ENCODE measurements around the gene MUTYH.
"Not testable (repeated sequence)": the region's sequence is repeated elsewhere in the genome, so short reads cannot be mapped to it uniquely, and the experiment has no call there.

MUTYH gene

DNA sequence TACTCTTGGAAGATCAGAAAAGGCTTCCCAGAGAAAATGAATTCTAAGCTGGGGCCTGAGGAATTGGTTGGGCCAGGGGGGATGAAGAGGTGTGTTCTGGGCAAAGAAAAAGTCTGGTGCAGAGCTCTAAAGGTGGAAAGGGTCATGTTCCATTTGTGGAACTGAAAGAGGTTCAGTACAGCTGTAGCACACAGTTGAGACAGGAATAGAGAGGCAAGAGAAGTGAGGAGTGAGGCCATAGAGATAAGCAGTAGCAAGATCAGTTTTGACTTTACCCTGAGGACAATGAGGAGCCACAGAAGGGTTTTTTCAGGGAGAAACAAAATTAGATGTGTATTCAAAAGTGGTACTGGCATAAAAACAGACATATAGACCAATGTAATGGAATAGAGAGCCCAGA is 30.3 kb upstream of the MUTYH start:
- H3K4me3 ChIP-seq (ENCODE audit: low read depth, low read length): no peak overlapping the region
- ChIA-PET CTCF (interaction anchor here (1.7 to 2.5 kb wide), 2 partner anchors 10 to 123 kb away, joined by 5 to 9 read pairs; no protein-coding TSS in a partner anchor), POLR2A (no interaction called here)
- no peak for DNase-seq (ENCODE audit: low read depth, low spot score)
- TF ChIP-seq, protein P1, sequence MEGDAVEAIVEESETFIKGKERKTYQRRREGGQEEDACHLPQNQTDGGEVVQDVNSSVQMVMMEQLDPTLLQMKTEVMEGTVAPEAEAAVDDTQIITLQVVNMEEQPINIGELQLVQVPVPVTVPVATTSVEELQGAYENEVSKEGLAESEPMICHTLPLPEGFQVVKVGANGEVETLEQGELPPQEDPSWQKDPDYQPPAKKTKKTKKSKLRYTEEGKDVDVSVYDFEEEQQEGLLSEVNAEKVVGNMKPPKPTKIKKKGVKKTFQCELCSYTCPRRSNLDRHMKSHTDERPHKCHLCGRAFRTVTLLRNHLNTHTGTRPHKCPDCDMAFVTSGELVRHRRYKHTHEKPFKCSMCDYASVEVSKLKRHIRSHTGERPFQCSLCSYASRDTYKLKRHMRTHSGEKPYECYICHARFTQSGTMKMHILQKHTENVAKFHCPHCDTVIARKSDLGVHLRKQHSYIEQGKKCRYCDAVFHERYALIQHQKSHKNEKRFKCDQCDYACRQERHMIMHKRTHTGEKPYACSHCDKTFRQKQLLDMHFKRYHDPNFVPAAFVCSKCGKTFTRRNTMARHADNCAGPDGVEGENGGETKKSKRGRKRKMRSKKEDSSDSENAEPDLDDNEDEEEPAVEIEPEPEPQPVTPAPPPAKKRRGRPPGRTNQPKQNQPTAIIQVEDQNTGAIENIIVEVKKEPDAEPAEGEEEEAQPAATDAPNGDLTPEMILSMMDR (IDR thresholded peaks at IDR 0.05; ENCODE audit: insufficient read depth, low read length, missing control alignments): no peak

DNA sequence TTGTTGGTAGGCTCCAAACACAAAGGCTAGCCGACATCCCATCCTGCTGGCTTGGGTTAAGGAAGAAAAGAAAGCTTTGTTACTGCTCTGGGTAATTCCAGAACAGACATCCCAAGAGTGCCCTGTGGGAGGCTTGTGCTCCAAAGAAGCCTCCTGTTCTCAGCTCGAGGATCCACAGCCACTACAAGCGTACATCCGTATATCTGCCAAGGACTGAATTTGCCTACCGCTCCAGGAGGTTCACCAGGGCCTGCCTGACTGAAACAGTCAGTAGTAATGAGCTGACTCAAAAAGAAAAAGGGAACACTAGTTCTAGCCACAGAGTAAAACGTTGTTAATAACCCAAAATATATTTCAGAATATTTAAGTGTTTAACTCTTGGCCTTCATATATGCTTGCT is 24.8 kb upstream of the MUTYH start:
- ChIA-PET CTCF (interaction anchor here (0.8 to 2.5 kb wide), 4 partner anchors 9 to 130 kb away, joined by 3 to 8 read pairs (median 4); no protein-coding TSS in a partner anchor), POLR2A (no interaction called here)
- H3K4me3 ChIP-seq (ENCODE audit: low read depth, low read length): no peak overlapping the region
- TF ChIP-seq, protein P1 (IDR thresholded peaks at IDR 0.05; ENCODE audit: insufficient read depth, low read length, missing control alignments): no peak
- no peak for DNase-seq (ENCODE audit: low read depth, low spot score)

DNA sequence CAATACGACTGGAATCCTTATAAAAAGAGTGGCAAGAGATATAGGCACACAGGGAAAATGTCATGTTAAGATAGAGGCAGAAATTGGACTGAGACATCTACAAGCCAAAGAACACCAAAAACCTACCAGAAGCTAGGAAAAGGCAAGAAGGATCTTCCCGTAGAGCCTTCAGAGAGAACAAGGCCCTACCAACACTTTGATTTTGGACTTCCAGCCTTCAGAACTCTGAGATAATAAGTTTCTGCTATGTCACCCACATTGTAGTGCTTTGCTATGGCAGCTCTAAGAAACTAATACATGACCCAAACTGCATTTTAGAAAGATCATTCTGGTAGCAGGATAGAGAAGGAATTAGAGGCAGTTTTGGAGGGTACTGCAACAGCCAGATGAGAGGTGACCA is 24.1 kb upstream of the MUTYH start:
- ChIA-PET POLR2A (no interaction called here), CTCF (interaction anchor here (0.8 to 2.5 kb wide), 4 partner anchors 10 to 131 kb away, joined by 3 to 8 read pairs (median 5); no protein-coding TSS in a partner anchor)
- DNase-seq (ENCODE audit: low read depth, low spot score): no peak
- no peak overlapping the region for H3K4me3 ChIP-seq (ENCODE audit: low read depth, low read length)
- TF ChIP-seq, protein P1 (IDR thresholded peaks at IDR 0.05; ENCODE audit: insufficient read depth, low read length, missing control alignments): no peak

DNA sequence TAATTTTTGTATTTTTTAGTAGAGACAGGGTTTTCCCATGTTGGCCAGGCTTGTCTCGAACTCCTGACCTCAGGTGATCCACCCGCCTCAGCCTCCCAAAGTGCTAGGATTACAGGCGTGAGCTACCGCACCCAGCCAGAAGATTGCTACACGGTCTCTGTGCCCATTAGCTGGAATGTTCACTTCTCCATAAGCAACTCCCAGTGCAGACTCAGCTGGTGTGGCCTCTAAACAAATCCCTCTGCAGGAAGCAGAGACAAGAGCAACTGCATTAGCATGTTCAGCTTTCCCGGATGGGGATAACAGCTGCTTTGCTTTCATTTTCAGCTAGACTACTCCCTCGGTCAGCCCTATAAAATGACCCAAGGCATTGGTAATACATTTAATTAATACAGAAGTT is 20.7 kb upstream of the MUTYH start:
- ChIA-PET POLR2A (interaction anchor here (0.8 to 1.3 kb wide), 3 partner anchors 130 to 224 kb away, joined by 3 to 4 read pairs (median 4); partner anchors contain the start of genes PRDX1 and TESK2), CTCF (interaction anchor here (1.0 to 16.3 kb wide), 11 partner anchors 9 to 349 kb away, joined by 3 to 418 read pairs (median 23); partner anchors contain the start of genes CCDC163, HECTD3, MMACHC and TESK2)
- H3K4me3 ChIP-seq (ENCODE audit: low read depth, low read length); DNase-seq (ENCODE audit: low read depth, low spot score): not testable (repeated sequence)

DNA sequence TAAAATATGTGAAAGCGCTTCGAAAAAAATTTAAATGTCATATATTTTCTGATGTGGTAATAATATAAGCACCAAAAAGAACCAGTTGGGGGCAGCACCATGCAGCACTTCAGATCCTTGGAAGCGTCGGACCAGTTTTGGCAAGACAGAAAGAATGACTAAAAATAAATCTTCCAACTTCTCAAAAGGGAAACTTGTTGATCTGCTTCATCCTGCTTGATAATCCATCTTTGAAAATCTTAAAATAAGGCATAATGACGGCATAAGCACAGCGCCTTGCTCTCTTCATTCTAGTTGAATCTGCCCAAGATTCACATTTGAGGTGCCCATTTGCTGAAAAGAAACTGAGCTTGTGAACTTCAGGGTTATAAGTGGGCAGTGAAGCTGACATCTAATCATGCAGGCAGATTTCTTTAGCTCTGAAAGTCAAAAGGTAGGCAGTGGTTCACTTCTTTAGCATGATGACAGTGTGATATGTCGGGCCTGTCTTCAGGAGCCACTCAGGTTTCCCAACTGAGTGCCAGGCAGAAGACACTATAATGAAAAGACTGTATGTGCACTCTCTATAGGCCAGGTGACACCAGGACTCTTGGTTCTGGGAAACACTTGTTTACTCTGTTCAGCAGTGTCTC is 19.8 kb upstream of the MUTYH start:
- ChIA-PET POLR2A (interaction anchor here (0.8 to 1.5 kb wide), 3 partner anchors 133 to 225 kb away, joined by 3 to 4 read pairs (median 4); partner anchors contain the start of gene PRDX1), CTCF (interaction anchor here (0.6 to 16.3 kb wide), 21 partner anchors 10 to 348 kb away, joined by 3 to 418 read pairs (median 5); partner anchors contain the start of genes CCDC163, HECTD3, MMACHC and MUTYH)
- DNase-seq (ENCODE audit: low read depth, low spot score): no peak
- H3K4me3 ChIP-seq (ENCODE audit: low read depth, low read length): no peak overlapping the region
- TF ChIP-seq, protein P1 (IDR thresholded peaks at IDR 0.05; ENCODE audit: insufficient read depth, low read length, missing control alignments): peak; percentile 49

DNA sequence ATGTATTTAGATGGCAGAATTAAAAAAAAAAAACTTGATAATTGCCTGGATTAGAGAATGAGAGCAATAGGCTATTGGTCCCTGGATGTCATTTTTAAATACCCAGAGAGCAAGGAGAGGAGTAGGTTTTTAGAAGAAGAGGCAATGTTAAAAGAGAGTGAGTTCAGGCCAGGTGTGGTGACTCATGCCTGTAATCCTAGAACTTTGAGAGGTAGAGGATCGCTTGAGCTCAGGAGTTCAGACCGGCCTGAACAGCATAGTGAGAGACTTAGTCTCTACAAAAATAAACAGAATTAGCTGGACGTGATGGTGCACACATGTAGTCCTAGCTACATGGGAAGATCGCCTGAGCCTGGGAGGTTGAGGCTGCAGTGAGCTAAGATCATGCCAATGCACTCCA is 15.9 kb upstream of the MUTYH start:
- DNase-seq (ENCODE audit: low read depth, low spot score): no peak
- CTCF ChIA-PET: interaction anchor here (1.0 to 16.3 kb wide), 3 partner anchors 53 to 213 kb away, joined by 3 to 418 read pairs (median 4); partner anchors contain the start of gene TESK2
- TF ChIP-seq, protein P1 (IDR thresholded peaks at IDR 0.05; ENCODE audit: insufficient read depth, low read length, missing control alignments): no peak
- POLR2A ChIA-PET: no interaction called here
- H3K4me3 ChIP-seq (ENCODE audit: low read depth, low read length): no peak overlapping the region
